Neural cell (in vitro differentiated cells): ENCODE measurements around the gene HLF.

Source experiments
- POLR2AphosphoS5 ChIP-seq: IDR thresholded peaks from 2 replicates; pipeline ENCODE4 v1.6.1; 2012
- RAD21 ChIP-seq: fragments of 450-650 bp; conservative IDR thresholded peaks from 2 replicates; pipeline ENCODE4 v1.6.1; 2014; ENCODE audit warnings: antibody characterized with exemption, mild to moderate bottlenecking, moderate library complexity
- TAF1 ChIP-seq: IDR thresholded peaks from 2 replicates; pipeline ENCODE4 v1.6.1; 2012; ENCODE audit warnings: low read depth

GRCh38 chr17:55268649-55269480 is 4.1 kb downstream of the HLF start:
- TF ChIP-seq TAF1 (no peak), RAD21 (no peak), POLR2AphosphoS5 (no peak)
